HG02870 (cell line): Measurements from ENCODE around the gene CD248.
"Not testable (repeated sequence)": the region's sequence is repeated elsewhere in the genome, so short reads cannot be mapped to it uniquely, and the experiment has no call there.

Source experiments
- ATAC-seq: cut with Tn5 transposase; IDR thresholded peaks from one replicate; pipeline ENCODE4 v1.9.1; 2021; ENCODE audit warnings: mild to moderate bottlenecking, moderate library complexity; ENCODE audit not compliant: unreplicated experiment

CD248 gene, protein sequence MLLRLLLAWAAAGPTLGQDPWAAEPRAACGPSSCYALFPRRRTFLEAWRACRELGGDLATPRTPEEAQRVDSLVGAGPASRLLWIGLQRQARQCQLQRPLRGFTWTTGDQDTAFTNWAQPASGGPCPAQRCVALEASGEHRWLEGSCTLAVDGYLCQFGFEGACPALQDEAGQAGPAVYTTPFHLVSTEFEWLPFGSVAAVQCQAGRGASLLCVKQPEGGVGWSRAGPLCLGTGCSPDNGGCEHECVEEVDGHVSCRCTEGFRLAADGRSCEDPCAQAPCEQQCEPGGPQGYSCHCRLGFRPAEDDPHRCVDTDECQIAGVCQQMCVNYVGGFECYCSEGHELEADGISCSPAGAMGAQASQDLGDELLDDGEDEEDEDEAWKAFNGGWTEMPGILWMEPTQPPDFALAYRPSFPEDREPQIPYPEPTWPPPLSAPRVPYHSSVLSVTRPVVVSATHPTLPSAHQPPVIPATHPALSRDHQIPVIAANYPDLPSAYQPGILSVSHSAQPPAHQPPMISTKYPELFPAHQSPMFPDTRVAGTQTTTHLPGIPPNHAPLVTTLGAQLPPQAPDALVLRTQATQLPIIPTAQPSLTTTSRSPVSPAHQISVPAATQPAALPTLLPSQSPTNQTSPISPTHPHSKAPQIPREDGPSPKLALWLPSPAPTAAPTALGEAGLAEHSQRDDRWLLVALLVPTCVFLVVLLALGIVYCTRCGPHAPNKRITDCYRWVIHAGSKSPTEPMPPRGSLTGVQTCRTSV

DNA sequence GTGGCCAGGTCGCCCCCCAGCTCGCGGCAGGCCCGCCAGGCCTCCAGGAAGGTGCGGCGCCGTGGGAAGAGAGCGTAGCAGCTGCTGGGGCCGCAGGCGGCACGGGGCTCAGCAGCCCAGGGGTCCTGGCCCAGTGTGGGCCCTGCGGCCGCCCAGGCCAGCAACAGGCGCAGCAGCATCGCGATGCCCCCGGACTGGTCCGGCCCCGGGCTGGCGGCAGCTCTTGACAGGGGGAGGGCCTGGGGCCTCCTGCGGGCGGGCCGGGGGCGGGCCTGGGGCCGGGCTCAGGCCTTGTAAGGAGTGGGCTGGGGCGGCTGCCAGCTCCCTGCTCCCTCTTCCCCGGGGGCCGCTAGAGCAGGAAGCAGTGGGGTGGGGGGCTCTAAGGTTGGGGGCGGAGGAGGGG is at the start of gene CD248:
Gene CD248, minus strand, starts transcription at position 196 of the 403 bp plus-strand sequence. Its CDS starts 17 bp downstream, at position 179.
- ATAC-seq = no peak

DNA sequence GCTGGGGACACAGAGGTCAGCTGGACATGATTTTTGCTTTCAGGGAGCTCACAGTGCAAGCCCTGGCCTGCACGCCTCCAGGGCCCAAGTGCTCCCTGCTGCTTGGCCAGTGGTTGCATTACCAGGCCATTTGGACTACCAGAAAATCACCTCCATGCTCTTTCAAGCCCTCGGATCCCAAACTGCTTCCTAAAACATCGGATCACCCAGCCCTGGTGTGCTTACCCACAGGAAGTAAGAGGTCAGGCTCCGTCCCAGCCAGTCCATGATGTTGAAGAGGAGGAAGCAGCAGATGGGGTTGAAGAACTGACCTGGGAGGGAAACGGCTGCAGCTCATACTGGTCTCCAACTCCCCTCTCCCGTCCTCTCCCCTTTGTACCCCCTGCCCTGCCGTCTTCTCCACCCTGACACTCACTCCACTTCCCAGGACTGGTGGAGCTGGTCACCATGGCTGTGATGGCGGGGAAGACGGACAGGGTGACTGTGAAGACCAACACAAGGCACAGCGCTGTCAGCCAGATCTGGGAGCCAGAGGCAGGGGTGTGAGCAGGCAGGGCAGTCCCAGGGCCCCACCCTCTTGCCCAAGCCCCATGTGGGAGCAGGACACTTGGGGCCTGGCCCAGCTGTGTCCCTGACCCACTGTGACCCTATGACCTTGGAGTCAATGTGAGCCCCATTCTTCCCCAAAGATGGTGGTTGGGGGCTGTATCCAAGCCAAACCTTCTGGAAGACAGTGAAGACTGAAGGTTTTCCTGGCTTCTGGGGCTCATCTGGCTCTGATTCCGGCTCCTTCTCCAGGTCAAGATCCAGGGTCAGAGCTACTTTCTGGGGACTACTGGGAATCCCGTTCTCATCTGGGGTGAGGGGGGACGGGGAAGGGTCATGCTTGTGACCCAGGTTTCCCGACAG is 49.1 kb upstream of the CD248 start:
- no peak for ATAC-seq

DNA sequence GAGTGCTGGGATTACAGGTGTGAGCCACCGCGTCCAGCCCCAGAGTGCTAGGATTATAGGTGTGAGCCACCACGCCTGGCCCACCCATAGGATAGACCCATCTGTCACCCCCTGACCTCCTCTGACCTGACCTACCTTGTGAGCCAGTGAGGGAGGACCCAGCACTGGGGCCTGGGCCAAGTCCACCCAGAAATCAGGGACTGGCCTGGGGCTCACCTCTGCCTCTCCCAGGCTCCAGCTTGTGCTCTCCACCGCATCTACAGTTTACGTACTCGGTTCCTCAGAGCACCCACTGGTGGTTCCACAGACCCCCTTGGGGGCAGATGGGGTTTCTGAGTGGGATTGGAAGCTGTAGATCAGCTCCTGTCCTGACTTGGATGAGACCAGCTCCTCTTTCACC is 48.3 kb upstream of the CD248 start:
- no peak for ATAC-seq

DNA sequence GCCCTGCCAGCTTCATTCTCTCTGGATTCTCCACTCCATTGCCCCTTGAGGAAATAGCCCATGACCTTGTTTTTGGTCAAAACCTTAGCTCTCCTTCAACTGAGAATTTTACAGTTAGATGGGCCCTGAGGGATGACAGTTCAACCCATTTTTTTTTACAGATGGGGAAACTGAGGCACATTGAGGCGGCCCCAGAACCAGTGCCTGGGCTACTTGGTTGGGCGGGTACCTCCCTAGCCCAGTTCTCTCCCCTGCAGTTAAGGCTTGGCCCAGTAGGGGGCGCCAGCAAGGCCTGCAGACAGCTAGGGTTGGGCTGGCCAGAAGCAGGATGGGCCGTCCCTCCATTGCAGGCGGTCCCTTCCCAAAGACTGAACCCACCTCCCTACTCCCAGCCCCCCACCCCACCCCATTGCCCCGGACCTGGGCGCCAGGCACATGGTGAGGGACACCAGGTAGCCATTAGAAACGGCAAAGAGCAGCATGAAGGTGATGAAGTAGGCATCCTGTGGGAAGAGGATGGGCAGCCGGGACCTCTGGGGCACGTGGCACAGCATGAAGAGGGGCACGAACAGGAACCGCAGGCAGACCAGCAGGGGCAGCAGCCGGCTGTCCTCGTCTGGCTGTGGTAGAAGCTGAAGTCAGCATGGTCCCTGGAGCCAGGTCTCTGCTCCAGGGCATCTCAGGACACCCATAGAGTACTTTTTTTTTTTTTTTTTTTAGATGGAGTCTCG is 47.1 kb upstream of the CD248 start:
- ATAC-seq = no peak

DNA sequence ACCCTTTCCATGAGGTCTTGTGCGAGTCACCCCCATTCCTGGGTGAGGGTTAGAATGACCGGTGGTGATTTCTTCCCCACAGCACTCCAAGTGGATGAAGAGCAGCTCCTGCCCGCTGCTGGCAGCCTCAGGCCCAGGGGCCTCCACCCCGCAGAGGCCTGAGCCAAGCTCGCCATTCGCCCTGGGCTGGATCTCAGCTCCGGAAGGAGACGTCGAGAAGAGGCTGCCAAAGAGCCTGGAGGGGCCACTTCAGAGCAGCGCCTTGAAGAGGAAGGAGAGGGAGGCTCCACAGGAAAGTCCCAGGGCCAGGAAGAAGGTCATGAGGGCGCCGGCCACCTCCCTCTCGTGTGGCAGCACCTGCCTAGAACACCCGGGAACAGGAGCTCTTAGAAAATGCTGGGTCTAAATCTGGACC is 46.4 kb upstream of the CD248 start:
- ATAC-seq = no peak

DNA sequence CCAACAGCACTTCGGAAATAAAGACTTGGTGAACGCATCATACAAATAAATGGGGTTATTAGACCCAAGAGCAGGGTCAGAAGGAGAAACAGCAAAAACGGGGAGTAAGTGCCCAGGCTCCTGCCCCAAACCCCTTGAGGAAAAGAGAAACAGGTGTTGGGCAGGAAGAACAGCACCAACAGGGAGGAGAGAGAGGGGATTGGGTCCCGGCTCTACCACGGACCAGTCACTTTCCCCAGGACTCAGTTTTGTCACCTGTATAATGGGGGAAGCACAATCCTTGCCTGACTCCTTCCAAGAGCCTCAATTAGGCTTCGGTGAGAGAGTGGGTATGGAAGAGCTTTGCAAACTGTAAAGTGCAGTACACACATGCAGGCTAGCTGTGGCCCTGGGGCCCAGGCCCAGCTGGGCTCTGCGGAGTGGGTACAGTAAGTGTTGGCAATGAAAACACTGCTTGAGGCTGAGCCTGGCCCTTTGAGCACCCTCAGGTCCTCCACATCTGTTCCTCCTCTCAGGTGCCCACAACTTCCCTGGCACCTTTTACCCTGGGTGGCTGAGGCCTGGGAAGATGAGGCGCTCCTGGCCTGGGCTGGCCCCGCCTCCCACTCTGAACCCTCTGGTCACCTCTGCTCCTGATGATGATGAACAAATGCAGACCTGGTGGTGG is 45.8 kb upstream of the CD248 start:
- no peak for ATAC-seq

DNA sequence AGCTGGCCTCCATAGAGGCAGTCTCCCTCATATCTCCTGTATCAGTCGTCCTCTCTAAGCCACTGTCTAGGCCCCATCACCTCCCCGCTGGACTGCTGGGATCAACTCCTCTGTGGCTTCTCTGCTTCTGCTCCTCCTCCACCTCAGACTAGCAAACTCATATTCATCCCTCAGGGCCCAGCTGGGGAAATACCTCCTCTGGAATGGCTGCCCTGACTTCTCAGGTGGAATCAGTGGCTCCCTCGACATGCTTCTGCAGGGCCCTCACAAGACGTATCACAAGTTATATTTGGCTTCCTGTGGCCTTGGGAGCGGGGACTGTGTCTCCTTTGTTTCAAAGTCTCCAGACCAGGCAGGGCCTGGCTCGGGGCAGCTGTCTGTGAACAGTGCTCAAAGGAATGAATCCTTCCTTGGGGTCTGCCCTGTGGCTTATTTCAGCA is 44.7 kb upstream of the CD248 start:
- no peak for ATAC-seq

DNA sequence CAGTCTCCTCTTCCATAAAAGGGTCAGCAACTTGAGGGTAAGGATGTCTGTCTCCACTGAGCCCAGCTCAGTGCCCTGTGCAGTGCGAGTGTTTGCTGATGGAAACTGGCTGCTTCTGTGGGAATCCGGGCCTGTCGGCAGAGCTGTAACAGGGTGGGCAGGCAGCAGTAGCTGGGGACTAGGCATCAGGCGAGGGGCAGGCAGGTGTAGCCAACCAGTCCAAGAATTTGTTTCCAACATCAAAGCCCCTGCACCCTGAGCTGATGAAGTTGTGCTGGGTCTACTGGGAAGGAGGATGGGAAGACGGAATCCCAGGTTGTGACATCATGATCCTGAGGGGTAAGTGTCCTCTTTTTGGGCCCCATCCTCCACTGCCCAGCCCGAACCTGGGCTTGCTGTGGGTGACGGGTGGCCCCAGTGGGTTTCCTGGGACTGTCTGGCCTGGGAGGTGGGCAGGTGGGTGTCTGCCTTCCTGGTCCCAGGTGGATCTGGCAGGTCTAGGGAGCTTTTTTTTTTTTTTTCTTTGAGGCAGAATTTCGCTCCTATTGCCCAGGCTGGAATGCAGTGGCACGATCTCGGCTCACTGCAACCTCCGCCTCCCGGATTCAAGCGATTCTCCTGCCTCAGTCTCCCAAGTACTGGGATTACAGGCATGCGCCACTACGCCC is 43.7 kb upstream of the CD248 start:
- no peak for ATAC-seq

DNA sequence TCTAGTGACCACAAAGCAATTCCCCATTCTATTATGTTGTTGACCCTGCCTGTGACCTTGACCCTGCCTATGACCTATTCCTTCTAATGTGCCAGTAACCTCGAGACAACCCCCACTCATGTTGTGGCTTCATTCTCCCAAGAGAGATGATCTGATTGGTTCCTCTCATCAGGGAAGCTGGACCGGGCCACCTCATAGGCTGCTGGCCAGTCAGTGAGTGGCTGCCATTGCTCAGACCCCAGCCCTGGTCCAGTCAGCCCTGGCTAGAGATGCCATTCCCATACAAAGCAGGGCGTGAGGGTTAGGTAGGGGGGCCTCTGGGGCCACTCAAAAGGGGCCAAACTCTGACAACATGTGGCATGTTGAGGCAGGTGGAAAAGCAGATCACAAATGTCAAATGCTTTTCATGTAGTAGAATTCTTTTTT is 42.8 kb upstream of the CD248 start:
- no peak for ATAC-seq

DNA sequence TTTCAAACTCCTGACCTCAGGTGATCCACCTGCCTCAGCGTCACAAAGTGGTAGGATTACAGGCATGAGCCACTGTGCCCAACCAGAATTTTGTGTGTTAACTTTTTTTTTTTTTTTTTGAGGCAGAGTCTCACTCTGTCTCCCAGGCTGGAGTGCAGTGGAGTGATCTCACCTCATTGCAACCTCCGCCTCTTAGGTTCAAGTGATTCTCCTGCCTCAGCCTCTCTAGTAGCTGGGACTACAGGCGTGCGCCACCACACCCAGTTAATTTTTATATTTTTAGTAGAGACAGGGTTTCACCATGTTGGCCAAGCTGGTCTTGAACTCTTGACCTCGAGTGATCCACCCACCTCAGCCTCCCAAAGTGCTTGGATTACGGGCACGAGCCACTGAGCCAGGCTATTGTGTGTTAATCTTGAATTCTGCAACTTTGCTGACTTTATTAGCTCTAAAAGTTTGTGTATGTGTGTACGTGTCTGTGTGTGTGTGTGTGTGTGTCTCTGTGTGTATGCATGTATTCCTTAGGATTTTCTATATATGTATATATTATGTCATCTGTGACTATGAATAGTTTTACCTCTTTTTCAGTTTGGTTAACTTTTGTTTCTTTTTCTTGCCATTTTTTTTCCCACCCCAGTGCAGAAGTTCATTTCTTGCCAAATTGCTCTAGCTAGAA is 33.9 kb upstream of the CD248 start:
- not testable (repeated sequence) for ATAC-seq

DNA sequence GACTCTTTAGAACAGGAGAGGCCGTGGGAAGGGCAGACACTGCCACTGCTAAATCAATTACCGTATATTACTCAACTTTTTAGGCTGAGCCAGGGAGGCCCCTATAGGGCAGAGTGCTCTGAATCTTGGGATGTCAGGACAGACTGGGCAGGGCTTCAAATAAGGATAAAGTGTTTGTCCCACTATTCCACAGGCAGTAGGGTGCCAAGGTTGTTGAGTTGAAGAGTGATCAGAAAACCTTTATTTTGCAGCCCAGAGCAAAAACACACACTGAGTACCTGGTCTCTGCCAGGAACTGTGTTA is 32.2 kb upstream of the CD248 start:
- ATAC-seq = no peak

DNA sequence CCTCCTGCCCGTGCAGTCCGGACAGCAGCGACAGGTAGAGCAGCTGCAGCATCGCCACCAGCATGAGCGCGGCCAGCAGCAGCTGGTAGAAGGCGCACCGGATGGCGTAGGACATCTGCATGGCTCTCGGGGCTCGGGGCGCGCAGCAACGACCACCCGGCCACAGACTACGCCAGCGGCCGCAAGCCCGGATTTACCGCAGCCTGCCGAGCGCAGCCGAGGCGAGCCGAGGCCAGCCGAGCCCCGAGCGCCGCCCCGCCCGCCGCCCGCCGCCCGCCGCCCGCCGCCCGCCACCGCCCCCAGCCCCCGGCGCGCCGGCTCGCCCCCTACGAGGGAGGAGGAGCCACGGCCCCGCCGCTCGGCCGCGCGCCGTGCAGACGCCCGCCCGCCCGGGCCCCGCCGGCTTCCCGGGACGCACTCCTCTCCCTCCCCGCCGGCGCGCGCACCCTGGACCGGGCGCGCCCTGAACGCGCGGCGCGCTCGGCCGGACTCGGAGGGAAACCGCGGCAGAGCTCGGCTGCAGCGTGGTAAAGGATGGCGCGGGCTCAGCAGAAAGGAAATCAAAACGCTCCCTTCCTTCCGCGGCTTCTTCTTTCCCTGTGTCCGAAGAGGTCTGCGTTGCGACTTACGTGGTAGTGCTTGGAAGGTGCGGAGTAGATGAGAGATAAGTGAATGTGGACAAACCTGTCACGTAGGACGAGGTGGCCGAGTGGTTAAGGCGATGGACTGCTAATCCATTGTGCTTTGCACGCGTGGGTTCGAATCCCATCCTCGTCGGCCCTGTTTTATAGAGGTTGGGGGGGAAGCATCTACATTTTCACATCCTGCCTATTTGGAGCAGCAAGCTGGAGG is 30.8 kb upstream of the CD248 start, which contains the start of gene B4GAT1:
Gene B4GAT1, minus strand, starts transcription at position 205 of the 852 bp plus-strand sequence. Its CDS starts 84 bp downstream, at position 121.
- peak; percentile 39 for ATAC-seq

DNA sequence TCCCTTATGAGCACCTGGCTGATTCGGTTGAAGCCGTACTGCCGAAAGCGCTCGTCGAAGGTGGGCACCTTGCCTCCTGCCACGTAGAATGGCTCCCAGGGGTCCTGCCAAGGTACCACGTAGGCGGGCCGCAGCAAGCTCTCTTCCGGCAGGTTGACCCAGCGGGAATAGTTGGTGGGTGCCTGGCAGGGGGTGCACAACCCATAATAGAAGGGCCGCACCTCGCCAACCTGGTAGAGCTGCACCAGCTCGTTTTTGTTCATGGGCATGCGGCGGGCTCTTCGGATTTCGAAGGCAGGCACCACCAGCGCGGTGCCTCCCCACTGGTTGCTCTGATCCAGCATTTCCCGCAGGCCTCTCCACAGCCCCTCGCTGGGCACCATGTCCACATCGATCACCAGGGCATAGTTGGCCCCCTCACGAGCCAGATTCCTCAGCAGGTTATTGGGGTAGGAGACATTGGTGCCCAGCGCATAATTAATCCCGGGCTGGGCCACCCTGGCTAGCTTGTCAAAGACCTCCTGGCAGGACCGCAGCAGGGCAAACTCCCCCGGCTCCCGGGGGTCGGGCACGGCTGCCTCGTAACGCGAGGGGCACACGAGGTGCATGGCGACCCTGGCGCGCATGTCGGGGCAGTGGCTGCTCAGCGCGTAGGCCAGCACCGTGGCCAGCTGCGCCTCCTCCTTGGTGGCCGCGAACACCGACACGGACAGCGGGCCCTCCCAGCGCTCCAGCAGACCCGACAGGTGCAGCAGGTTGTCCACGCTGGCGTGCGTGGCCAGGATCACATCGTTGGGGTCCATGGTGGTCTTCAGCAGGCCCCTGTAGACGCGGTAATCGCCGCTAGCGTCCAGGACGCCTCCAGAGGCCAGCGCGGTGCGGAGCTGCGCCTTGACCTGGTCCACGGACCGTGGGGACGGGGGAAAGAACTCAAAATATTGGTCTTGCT is 29.9 kb upstream of the CD248 start:
- no peak for ATAC-seq

DNA sequence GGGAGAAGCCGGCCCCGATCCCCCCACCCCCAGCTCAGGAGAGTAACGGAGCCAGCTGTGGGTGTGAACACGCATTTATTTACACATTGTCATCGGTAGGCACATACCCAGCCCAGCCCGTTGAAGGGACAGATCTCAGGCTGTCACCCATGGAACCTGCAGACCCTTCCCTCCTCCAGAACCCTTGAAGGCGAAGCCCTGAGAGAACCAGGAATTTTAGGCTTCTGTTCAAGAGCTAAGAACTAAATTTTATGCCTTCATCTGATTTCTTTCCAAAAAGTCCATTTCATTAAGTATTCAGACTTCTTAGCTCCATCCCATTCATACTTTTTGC is 28.4 kb upstream of the CD248 start:
- no peak for ATAC-seq

DNA sequence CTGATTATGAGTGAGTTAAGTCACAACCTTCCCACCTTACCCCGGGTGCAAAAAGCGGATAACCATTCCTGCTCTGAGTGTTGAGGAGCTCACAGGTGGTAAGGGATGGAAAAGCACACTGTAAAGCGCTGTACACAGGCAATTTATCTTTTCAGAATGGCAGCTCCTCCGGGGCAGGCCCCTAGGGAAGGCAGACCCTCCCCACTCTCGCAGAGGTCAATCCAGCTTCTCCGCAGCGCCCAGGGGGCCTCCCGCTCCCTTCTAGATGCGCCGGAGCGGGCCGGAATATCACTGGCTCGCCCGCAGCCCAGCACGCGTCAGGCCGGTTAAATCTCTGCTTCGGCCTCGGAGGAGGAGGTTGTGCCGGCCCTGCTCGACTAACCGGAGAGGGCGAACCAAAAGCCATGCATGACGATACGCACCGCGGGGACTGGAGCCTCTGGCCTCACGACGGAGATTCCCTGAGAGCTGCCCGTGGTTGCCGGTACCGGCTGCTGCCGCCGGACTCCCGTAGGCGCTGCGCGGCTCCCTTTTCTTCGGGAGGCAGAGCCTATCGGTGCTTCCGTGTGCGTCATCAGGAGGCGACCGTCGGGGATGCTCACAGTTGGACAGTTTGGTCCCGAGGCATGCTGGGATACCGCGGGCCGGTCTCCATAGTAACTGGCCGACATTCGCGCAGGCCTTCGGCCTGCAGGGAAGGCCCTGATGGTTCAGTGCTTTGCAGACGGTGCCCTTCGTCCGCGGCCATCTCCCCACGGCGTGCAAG is 27.9 kb upstream of the CD248 start, which contains the start of gene BRMS1:
Gene BRMS1, minus strand, starts transcription at position 555 of the 766 bp plus-strand sequence. CDS start 2,870 bp downstream, outside the sequence.
- peak; percentile 64 for ATAC-seq

DNA sequence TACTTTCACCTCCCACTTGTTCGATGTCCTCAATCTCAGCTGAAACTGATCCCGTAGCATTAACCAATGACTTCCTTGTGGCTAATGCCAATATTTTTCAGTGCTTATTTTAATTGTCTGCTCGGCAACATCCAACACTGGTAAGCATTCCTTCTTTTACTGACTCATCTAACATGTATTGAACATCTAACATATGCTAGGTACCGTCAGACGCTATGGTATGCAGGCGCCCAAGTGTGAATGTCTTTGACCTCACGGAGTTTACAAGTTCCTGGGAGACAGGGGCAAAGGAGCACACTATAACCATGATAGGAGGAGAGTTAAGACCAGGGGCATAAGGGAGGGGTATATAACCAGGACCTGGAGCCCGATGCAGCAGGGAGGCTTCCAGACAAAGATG is 26.3 kb upstream of the CD248 start:
- ATAC-seq = no peak
